Measurements from ENCODE around the gene MARS1.

The MARS1 gene

GRCh38 chr12:57518920-57519795 lies 31.3 kb downstream of the MARS1 start:
- peak; percentile 17 for DNase-seq

GRCh38 chr12:57519796-57520052 lies 31.9 kb downstream of the MARS1 start:
- DNase-seq = peak; percentile 38

GRCh38 chr12:57520053-57520818 lies 32.4 kb downstream of the MARS1 start, which contains the start of gene DDIT3:
TSS of gene DDIT3 (minus strand) at chr12:57520514. CDS start at chr12:57517406, 3,108 bp downstream.
- DNase-seq = peak; percentile 100

GRCh38 chr12:57521525-57522010 lies 33.7 kb downstream of the MARS1 start:
- DNase-seq = no peak

GRCh38 chr12:57522011-57522886 lies 34.4 kb downstream of the MARS1 start, which contains the start of gene MBD6:
TSS of gene MBD6 (plus strand) at chr12:57522824. CDS start at chr12:57524304, 1,480 bp downstream.
- peak; percentile 94 for DNase-seq

- DNase-seq = peak; percentile 71
These were observed 35.2 kb downstream of the MARS1 start for GRCh38 chr12:57522887-57523705.

GRCh38 chr12:57523706-57524614 lies 36.1 kb downstream of the MARS1 start:
- peak; percentile 35 for DNase-seq

GRCh38 chr12:57524814-57525614 lies 37.1 kb downstream of the MARS1 start:
- no peak for DNase-seq

GRCh38 chr12:57525615-57526383 lies 37.9 kb downstream of the MARS1 start:
- DNase-seq = no peak

- DNase-seq = no peak
These were observed 38.7 kb downstream of the MARS1 start for GRCh38 chr12:57526477-57527126.

GRCh38 chr12:57527184-57527583 lies 39.3 kb downstream of the MARS1 start:
- DNase-seq = no peak

- DNase-seq = no peak
These were observed 40.3 kb downstream of the MARS1 start for GRCh38 chr12:57528176-57528575.

- no peak for DNase-seq
These were observed 41.1 kb downstream of the MARS1 start for GRCh38 chr12:57528831-57529555.

- no peak for DNase-seq
These were observed 42.0 kb downstream of the MARS1 start for GRCh38 chr12:57529831-57530230.

GRCh38 chr12:57530396-57531142 lies 42.7 kb downstream of the MARS1 start:
- no peak for DNase-seq

GRCh38 chr12:57531836-57532235 lies 44.0 kb downstream of the MARS1 start:
- no peak for DNase-seq

GRCh38 chr12:57533108-57533507 lies 45.2 kb downstream of the MARS1 start:
- DNase-seq = no peak
